Uterus (tissue), 4 donors: Measurements from ENCODE around the gene LANCL3. TPM values are rescaled to one million over a fixed set of nuclear protein-coding genes. Genes with fewer than 3 reads are reported as not detected.

Experiments used
- DNase-seq, 2 donors: peaks; one replicate each; pipeline ENCODE4 v3.0.0-alpha.2; 2019 to 2020
- H3K27ac ChIP-seq, 2 donors: fragments of 200-600 bp; sonication (generic); 1 replicate in 1 of 2; 2 replicates in 1 of 2; pipeline ENCODE4 v1.5.1; 2016 to 2018
- H3K27me3 ChIP-seq, 2 donors: fragments of 200-600 bp; sonication (generic); one replicate each; pipeline ENCODE4 v1.5.1; 2018 to 2019; ENCODE audit warnings: control low read depth in 1 of 2
- H3K36me3 ChIP-seq, 2 donors: fragments of 200-600 bp; sonication (generic); one replicate each; pipeline ENCODE4 v1.5.1; 2019; ENCODE audit warnings: control low read depth in 1 of 2
- H3K4me1 ChIP-seq, 2 donors: fragments of 200-600 bp; sonication (generic); one replicate each; pipeline ENCODE4 v1.5.1; 2018 to 2019; ENCODE audit warnings: control low read depth in 1 of 2
- H3K4me3 ChIP-seq, 2 donors: fragments of 200-600 bp; sonication (generic); 1 replicate in 1 of 2; 2 replicates in 1 of 2; pipeline ENCODE4 v1.5.1; 2018 to 2019; ENCODE audit warnings: mild to moderate bottlenecking in 1 of 2
- H3K9me3 ChIP-seq, 2 donors: fragments of 200-600 bp; sonication (generic); one replicate each; pipeline ENCODE4 v1.5.1; 2019; ENCODE audit warnings: control low read depth in 1 of 2
- POLR2A ChIP-seq, 2 donors: fragments of 450-650 bp; IDR thresholded peaks; one replicate each; pipeline ENCODE4 v1.6.1; 2016; ENCODE audit warnings: antibody characterized with exemption in 2 of 2, mild to moderate bottlenecking in 1 of 2, moderate library complexity in 1 of 2
- intact Hi-C: fragments of 100-400 bp; cut with DNase I; formaldehyde crosslinking; loops from one replicate; pipeline ENCODE4 v1.15.1; 2023; ENCODE audit warnings: low total_unique reads
- total RNA-seq, 4 donors: library from RNA; depleted of rRNA in 3 of 4; stranded (reverse); fragments of >200 nt in 3 of 4; gene quantifications; one replicate each; pipeline versions ENCODE4 v1.1.0 to v1.2.4, GENCODE V29; 2014 to 2023
- TF ChIP-seq, protein P1 (sequence below), 4 experiments: fragments of 200-600 bp in 2 of 4; fragments of 450-650 bp in 2 of 4; sonication (generic) in 2 of 4; IDR thresholded peaks; one replicate each; pipeline ENCODE4 v1.5.1; 2016 to 2019; ENCODE audit warnings: antibody characterized with exemption in 4 of 4, mild to moderate bottlenecking in 2 of 4, moderate library complexity in 1 of 4
- donor health status: DM: yes; HTN: yes; CAD: no.

LANCL3 gene
- total RNA-seq, 4 donors from 2014 or later = 0.12 to 0.83 TPM; not detected in 2

DNA sequence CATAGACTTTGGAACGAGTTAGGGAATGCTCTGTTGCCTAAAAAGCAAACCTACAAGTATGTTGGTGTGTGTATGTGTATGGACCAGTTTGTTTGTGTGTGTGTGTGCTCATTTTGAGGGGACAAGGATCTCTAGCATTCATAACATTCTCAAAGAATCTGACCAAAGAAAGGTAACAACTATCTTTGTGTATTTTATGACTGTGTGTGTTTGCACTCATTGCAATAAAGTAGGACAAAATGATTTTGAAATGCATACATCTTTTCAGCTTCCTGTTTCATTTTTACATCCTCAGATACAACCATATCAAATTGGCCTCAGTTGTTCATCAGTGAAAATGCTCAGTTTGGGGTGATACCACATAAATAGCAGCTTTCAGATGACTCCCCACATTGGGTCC lies 105.8 kb downstream of the LANCL3 start:
- no peaks in the 10 kb centered on the region for H3K9me3 ChIP-seq
- H3K4me3 ChIP-seq = no peak overlapping the region
- H3K4me1 ChIP-seq = no peaks in the 10 kb centered on the region
- DNase-seq = no peak
- no peaks in the 10 kb centered on the region for H3K27me3 ChIP-seq
- H3K36me3 ChIP-seq = no peaks in the 10 kb centered on the region
- TF ChIP-seq POLR2A (IDR thresholded peaks at IDR 0.05) = no peak
- TF ChIP-seq, protein P1, sequence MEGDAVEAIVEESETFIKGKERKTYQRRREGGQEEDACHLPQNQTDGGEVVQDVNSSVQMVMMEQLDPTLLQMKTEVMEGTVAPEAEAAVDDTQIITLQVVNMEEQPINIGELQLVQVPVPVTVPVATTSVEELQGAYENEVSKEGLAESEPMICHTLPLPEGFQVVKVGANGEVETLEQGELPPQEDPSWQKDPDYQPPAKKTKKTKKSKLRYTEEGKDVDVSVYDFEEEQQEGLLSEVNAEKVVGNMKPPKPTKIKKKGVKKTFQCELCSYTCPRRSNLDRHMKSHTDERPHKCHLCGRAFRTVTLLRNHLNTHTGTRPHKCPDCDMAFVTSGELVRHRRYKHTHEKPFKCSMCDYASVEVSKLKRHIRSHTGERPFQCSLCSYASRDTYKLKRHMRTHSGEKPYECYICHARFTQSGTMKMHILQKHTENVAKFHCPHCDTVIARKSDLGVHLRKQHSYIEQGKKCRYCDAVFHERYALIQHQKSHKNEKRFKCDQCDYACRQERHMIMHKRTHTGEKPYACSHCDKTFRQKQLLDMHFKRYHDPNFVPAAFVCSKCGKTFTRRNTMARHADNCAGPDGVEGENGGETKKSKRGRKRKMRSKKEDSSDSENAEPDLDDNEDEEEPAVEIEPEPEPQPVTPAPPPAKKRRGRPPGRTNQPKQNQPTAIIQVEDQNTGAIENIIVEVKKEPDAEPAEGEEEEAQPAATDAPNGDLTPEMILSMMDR (IDR thresholded peaks at IDR 0.05) = no peak
- intact Hi-C loops = no loop called here
- H3K27ac ChIP-seq = no peak overlapping the region

DNA sequence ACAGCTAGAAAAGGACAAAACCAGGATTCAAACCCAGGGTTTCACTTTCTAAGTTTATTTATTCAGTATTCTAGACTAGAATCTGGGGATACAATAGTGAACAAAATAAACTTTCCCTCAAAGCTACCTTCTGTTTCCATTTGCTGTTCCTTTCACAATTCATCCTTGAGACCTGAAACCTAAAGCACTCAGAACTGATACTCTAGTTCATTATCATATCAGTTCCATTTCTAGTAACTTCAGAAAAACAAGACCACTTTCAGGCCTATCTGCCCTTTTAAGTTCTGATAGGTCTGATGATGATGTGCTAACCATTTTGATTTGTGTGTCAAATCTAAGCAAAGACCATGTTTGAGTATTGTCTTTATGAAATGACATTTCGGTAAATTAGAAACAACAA lies 106.3 kb downstream of the LANCL3 start:
- Histone ChIP-seq H3K4me3 (no peak overlapping the region), H3K9me3 (no peaks in the 10 kb centered on the region), H3K27me3 (no peaks in the 10 kb centered on the region), H3K36me3 (no peaks in the 10 kb centered on the region), H3K4me1 (no peaks in the 10 kb centered on the region), H3K27ac (no peak overlapping the region)
- intact Hi-C loops = no loop called here
- TF ChIP-seq, protein P1 (IDR thresholded peaks at IDR 0.05) = no peak
- no peak for TF ChIP-seq POLR2A (IDR thresholded peaks at IDR 0.05)
- DNase-seq = no peak

DNA sequence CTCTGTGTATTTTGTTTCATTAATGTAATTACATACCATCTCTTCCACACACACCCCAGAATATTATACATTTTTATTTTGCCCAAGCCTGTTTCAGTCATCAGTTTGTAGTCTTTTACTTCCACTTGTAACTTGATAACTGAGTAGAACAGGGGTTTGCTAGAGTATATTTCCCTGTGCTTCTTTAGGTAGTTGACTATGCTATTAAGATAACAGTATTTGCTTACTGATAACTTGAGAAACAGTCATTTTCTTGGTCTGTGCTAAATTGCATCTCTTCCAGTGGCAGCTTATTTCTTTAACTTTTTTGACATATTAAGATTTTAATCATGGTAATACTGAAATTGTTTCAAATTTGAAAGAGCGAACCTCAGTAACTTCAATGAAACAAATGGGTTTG lies 107.1 kb downstream of the LANCL3 start:
- no peak overlapping the region for H3K27ac ChIP-seq
- H3K4me3 ChIP-seq = no peak overlapping the region
- intact Hi-C loops = no loop called here
- H3K36me3 ChIP-seq = no peaks in the 10 kb centered on the region
- H3K27me3 ChIP-seq = peaks cover 0 to 4% of the 10 kb centered on the region in 2 donors
- H3K4me1 ChIP-seq = no peaks in the 10 kb centered on the region
- no peaks in the 10 kb centered on the region for H3K9me3 ChIP-seq
- DNase-seq = no peak
- no peak for TF ChIP-seq POLR2A (IDR thresholded peaks at IDR 0.05)
- TF ChIP-seq, protein P1 (IDR thresholded peaks at IDR 0.05) = no peak

DNA sequence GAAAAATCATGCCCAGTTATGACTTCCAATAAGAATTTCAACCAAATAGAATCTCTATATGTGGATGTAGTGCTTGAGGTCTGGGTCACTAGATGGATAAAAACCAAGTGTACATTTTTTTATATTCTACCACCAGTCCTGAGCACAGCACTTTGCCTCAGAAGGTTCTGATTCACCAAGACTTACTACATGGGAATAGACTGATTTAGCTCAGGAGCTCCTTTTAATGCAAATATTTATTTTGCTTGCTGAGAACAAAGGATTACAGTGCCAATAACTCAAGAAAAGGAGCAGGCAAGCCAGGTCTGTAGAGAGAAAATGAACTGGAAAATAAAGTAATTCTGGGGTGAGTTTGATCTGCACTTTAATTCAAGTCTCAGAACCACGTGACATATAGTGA lies 107.8 kb downstream of the LANCL3 start:
- Histone ChIP-seq H3K9me3 (no peaks in the 10 kb centered on the region), H3K27me3 (peaks cover 0 to 4% of the 10 kb centered on the region in 2 donors), H3K36me3 (no peaks in the 10 kb centered on the region), H3K27ac (no peak overlapping the region), H3K4me3 (no peak overlapping the region), H3K4me1 (no peaks in the 10 kb centered on the region)
- TF ChIP-seq, protein P1 (IDR thresholded peaks at IDR 0.05) = no peak
- TF ChIP-seq POLR2A (IDR thresholded peaks at IDR 0.05) = no peak
- intact Hi-C loops = no loop called here
- no peak for DNase-seq

DNA sequence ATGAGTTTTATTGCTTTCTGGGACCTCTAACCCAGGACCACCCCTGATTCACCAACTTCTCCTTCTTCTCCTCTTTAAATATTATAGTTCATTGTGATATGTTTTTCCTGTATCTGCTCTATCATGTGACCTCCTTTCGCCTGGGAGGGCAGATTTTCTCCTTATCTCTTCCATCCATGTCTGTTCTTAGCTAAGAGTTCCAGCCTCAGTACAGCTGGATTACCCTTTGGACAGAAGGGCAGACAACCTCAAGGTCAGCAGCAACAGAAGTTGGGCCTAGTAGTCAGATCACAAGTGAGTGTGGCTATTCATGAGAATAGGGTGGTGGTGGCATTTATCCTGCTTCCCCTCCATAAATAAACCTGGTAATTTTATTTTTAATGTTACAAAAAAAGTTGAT lies 108.4 kb downstream of the LANCL3 start:
- intact Hi-C loops = no loop called here
- no peak overlapping the region for H3K4me3 ChIP-seq
- TF ChIP-seq POLR2A (IDR thresholded peaks at IDR 0.05) = no peak
- TF ChIP-seq, protein P1 (IDR thresholded peaks at IDR 0.05) = no peak
- peaks cover 0 to 4% of the 10 kb centered on the region in 2 donors for H3K27me3 ChIP-seq
- DNase-seq = no peak
- no peaks in the 10 kb centered on the region for H3K9me3 ChIP-seq
- H3K36me3 ChIP-seq = no peaks in the 10 kb centered on the region
- H3K27ac ChIP-seq = no peak overlapping the region
- H3K4me1 ChIP-seq = no peaks in the 10 kb centered on the region
